Measurements from ENCODE around the gene DICER1.

GRCh38 chr14:95157048-95157326, 342 bp downstream of the DICER1 start:
- TF ChIP-seq POLR2A (IDR thresholded peaks at IDR 0.05) (no peak), CTCF (IDR thresholded peaks at IDR 0.05) (no peak)
